Colonic mucosa (tissue), 4 donors: Measurements from ENCODE around the gene CRACDL. TPM values are rescaled to one million over a fixed set of nuclear protein-coding genes. Genes with fewer than 3 reads are reported as not detected.

Source experiments
- DNase-seq: peaks from one replicate; pipeline ENCODE4 v3.0.0-alpha.2; 2020
- H3K27ac ChIP-seq: fragments of 200-600 bp; one replicate; pipeline ENCODE4 v1.8.0; 2021
- H3K27me3 ChIP-seq: fragments of 200-600 bp; one replicate; pipeline ENCODE4 v1.8.0; 2021
- H3K36me3 ChIP-seq: fragments of 200-600 bp; one replicate; pipeline ENCODE4 v1.8.0; 2021
- H3K4me1 ChIP-seq: fragments of 200-600 bp; one replicate; pipeline ENCODE4 v1.8.0; 2021; ENCODE audit warnings: mild to moderate bottlenecking
- H3K4me3 ChIP-seq: fragments of 200-600 bp; one replicate; pipeline ENCODE4 v1.8.0; 2021
- H3K9ac ChIP-seq, 2 donors: one replicate each; pipeline ENCODE4 v1.7.0; 2013; ENCODE audit warnings: control low read depth in 2 of 2, low read depth in 2 of 2, low read length in 2 of 2
- H3K9me3 ChIP-seq: fragments of 200-600 bp; one replicate; pipeline ENCODE4 v1.8.0; 2021
- intact Hi-C: fragments of 100-400 bp; cut with DNase I; formaldehyde crosslinking; loops from one replicate; pipeline ENCODE4 v1.14.1; 2022
- total RNA-seq, 2 donors: library from RNA; stranded (reverse); fragmentation: NEBNext Ultra II Directional in 1 of 2; extraction: Animal tissue kit (Norgen Biotek cat#: 25700) in 1 of 2; gene quantifications; one replicate each; pipeline ENCODE4 v1.2.1, GENCODE V29; 2021
- TF ChIP-seq, protein P1 (sequence below): fragments of 200-600 bp; IDR thresholded peaks from one replicate; pipeline ENCODE4 v1.8.0; 2022; ENCODE audit warnings: antibody characterized with exemption, mild to moderate bottlenecking
- donor health status: healthy.
- donor health status: DM: no; HTN: no; CAD: no.
- donor health status: DM: no; HTN: no; CAD: no.

CRACDL gene
- total RNA-seq, 2 donors from 2014 or later = 11.5 to 22.3 TPM

DNA sequence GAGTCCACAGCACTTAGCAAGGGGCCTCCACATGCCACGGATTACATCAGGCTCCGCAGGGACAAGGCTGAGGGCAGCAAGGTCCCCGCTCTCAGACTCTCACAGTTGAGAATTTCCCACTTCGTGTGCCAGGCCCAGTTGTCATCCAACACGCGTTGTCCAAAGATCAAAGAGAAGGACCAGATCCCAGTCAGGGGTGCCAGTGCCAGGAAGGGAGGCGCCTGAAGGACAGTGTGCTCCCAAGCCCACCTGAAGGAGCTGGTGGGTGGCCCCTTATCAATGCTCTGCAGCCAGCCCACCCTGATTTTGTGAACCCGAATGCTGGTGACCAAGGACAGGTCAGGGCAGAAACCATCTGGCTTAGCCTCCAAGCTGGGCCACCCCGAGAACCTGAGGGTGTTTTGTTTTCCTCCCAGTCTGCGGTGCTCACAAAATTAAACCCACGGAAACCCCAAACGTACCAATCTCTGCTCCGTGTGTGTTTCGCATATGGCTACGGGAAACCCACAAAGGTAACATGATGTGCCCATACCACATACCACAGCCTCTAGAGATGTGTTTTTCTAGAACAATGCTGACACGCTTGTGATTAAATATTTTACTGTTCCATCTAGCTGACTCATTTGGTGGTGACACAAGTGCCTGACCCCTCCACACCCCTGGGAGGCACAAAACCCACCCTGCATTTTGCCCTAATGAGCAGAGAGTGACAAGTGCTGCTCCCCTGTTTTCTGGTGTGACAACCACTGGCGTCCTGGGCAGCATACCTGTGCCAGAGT is 24.5 kb downstream of the CRACDL start:
- Histone ChIP-seq H3K27ac (no peak overlapping the region), H3K27me3 (no peaks in the 10 kb centered on the region), H3K9me3 (no peaks in the 10 kb centered on the region), H3K4me1 (no peaks in the 10 kb centered on the region), H3K36me3 (no peaks in the 10 kb centered on the region), H3K9ac (no peak overlapping the region), H3K4me3 (no peak overlapping the region)
- TF ChIP-seq, protein P1, sequence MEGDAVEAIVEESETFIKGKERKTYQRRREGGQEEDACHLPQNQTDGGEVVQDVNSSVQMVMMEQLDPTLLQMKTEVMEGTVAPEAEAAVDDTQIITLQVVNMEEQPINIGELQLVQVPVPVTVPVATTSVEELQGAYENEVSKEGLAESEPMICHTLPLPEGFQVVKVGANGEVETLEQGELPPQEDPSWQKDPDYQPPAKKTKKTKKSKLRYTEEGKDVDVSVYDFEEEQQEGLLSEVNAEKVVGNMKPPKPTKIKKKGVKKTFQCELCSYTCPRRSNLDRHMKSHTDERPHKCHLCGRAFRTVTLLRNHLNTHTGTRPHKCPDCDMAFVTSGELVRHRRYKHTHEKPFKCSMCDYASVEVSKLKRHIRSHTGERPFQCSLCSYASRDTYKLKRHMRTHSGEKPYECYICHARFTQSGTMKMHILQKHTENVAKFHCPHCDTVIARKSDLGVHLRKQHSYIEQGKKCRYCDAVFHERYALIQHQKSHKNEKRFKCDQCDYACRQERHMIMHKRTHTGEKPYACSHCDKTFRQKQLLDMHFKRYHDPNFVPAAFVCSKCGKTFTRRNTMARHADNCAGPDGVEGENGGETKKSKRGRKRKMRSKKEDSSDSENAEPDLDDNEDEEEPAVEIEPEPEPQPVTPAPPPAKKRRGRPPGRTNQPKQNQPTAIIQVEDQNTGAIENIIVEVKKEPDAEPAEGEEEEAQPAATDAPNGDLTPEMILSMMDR = no peak
- no peak for DNase-seq
- intact Hi-C loops = no loop called here

DNA sequence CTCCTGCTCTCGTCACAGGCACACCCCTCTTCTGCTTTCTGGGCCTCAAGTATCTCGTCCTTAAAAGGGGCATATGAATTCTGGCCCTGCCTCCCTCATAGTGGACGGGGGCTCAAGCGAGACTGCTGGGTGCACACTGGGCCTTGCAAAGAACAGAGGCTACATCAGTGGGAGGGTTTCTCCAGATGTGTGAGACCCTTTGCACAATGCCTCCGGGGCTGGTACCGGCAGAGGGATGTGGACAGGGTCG is 25.0 kb downstream of the CRACDL start:
- Histone ChIP-seq H3K27me3 (no peaks in the 10 kb centered on the region), H3K36me3 (no peaks in the 10 kb centered on the region), H3K4me3 (no peak overlapping the region), H3K9me3 (no peaks in the 10 kb centered on the region), H3K27ac (no peak overlapping the region), H3K9ac (no peak overlapping the region), H3K4me1 (no peaks in the 10 kb centered on the region)
- TF ChIP-seq, protein P1 = no peak
- intact Hi-C loops = no loop called here
- DNase-seq = no peak

DNA sequence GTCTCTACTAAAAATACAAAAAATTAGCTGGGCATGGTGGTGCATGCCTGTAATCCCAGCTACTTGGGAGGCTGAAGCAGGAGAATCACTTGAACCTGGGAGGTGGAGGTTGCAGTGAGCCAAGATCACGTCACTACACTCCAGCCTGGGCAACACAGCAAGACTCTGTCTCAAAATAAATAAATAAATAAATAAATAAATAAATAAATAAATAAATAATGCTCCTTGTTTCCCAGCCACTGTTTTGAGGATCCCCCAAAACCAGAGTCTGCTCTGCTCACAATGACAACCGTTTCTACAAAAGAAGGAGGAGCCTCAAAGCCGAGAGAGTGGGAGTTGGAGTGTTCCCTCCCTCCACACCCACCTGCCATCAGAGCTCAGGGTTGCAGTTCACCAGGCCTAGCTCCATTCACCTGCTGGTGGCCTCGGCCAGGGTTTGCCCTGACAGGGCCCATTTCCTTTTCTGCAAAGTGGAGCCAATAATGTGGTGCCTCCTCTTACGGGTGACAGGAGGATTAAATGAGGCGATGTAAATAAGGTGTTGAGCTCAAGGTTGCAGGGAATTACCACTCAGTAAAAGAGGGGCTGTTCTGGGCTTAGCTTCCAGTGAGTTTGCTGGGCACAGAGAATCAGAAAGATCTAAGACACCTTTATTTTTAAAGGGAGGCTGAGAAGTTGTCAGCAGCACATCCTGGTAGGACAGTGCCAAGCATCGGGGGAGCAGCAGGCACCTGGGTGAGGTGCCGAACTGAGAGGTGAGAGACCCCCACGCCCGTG is 25.5 kb downstream of the CRACDL start:
- H3K27ac ChIP-seq = no peak overlapping the region
- no peaks in the 10 kb centered on the region for H3K27me3 ChIP-seq
- no peaks in the 10 kb centered on the region for H3K36me3 ChIP-seq
- no peak for DNase-seq
- H3K4me3 ChIP-seq = no peak overlapping the region
- H3K9me3 ChIP-seq = no peaks in the 10 kb centered on the region
- H3K4me1 ChIP-seq = no peaks in the 10 kb centered on the region
- intact Hi-C loops = no loop called here
- no peak overlapping the region for H3K9ac ChIP-seq
- TF ChIP-seq, protein P1 = no peak

DNA sequence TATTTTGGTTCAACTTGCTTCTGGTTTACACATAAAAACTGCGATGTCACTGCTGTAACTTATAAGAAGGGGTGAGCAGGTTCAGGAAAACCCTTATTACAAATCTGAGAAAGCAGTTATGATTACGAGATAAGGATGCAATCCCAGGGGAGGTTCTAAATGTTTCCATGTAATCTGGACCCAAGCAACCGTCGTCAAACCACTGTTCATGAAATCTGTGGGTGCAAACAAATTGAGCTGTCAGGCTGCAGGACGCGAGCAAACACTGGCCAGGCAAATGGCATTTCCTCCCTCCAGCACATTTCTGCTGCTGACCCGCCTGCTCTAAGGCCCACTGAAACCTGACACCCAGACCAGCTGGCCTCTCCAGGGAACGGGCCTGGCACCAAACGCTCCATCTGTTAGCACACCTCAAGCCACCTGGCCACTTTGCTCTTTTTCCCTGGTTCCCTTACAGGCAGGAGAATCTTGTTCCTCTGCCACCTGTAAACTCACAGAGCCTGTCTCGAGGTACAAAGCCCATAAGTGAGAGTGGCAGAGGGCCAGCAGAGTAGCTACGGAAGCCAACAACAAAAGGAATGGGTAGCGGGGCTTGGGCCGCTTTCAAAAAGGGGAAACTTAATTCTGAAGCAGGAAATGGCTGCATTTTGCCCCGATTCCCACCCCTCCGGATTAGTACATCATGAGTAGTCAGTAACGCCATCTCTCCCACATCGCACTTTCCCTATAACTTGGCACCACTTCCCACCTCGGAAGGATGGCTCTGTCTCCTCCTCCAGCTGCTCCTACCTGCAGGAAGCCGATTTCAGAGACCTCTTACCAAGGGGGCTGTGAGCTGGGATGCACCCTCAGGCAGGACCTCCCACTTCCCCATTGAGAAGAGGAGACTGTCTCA is 26.5 kb downstream of the CRACDL start:
- Histone ChIP-seq H3K9me3 (no peaks in the 10 kb centered on the region), H3K4me3 (no peak overlapping the region), H3K9ac (no peak overlapping the region), H3K4me1 (no peaks in the 10 kb centered on the region), H3K27ac (no peak overlapping the region), H3K27me3 (no peaks in the 10 kb centered on the region), H3K36me3 (no peaks in the 10 kb centered on the region)
- intact Hi-C loops = no loop called here
- TF ChIP-seq, protein P1 = no peak
- DNase-seq = no peak

DNA sequence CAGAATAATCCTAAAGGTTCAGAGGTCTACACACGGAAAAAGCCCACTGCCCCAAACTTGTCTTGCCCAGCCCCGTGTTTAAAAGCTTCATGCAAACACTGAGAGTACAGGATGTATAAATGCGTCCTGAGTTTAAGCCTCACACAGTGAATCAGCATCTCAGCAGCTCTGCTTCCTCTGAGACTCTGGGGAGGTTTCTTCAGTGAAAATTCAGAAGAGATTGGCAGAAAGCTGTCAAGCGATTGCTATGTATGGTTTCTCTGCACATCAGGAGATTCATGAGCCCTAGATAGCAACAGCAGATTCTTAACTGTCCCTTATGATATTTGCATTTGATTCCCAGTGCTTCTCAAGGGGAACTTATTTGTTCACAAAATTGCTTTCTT is 27.1 kb downstream of the CRACDL start:
- DNase-seq = no peak
- H3K27ac ChIP-seq = no peak overlapping the region
- H3K27me3 ChIP-seq = no peaks in the 10 kb centered on the region
- no peak overlapping the region for H3K4me3 ChIP-seq
- TF ChIP-seq, protein P1 = no peak
- no peaks in the 10 kb centered on the region for H3K36me3 ChIP-seq
- no peaks in the 10 kb centered on the region for H3K9me3 ChIP-seq
- no peak overlapping the region for H3K9ac ChIP-seq
- H3K4me1 ChIP-seq = no peaks in the 10 kb centered on the region
- intact Hi-C loops = no loop called here
